Nephron (organoid): ENCODE data around the gene COQ2.

Experiments
- H3K27ac Mint-ChIP-seq, 3 experiments: 2 replicates each; pipeline ENCODE4 v1.8.0; 2020; ENCODE audit warnings: mixed read lengths in 3 of 3, mild to moderate bottlenecking in 2 of 3, moderate library complexity in 1 of 3
- H3K27me3 Mint-ChIP-seq: 2 replicates; pipeline ENCODE4 v1.8.0; 2021; ENCODE audit warnings: low read depth, mild to moderate bottlenecking, moderate library complexity, mixed read lengths
- H3K36me3 Mint-ChIP-seq: 2 replicates; pipeline ENCODE4 v1.8.0; 2020; ENCODE audit warnings: low read depth, mixed read lengths
- H3K4me1 Mint-ChIP-seq: 2 replicates; pipeline ENCODE4 v1.8.0; 2020; ENCODE audit warnings: mixed read lengths
- H3K4me3 Mint-ChIP-seq, 3 experiments: 2 replicates each; pipeline ENCODE4 v1.8.0; 2020; ENCODE audit warnings: mild to moderate bottlenecking in 3 of 3, mixed read lengths in 3 of 3, moderate library complexity in 2 of 3
- H3K9me3 Mint-ChIP-seq: 2 replicates; pipeline ENCODE4 v1.8.0; 2020; ENCODE audit warnings: mixed read lengths
- TF ChIP-seq, protein P1 (sequence below), 3 experiments: fragments of 200-600 bp; sonication (generic); IDR thresholded peaks; one replicate each; pipeline ENCODE4 v1.5.0; 2021; ENCODE audit warnings: antibody characterized with exemption in 3 of 3; ENCODE audit not compliant: unreplicated experiment in 3 of 3

COQ2 gene

DNA sequence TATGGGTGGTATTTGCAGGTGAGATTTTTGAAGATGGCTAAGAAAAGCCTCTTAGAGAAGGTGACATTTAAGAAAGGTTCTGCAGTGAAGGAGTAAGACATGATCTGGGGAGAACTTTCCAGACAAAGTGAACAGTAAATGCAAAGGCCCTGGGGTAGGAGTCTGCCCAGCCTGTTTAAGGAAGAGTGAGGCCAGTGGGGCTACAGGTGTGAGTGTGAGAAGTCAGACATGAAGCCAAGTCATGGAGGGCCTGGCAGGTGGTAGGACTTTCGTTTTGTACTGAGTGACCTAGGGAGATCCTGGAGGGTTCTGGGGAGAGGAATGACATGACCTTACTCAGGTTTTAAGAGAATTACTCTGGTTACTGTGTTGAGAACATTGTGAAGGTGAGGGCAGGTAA, 21.5 kb downstream of the COQ2 start:
- Mint-ChIP-seq H3K4me3 (no peak overlapping the region), H3K9me3 (no peaks in the 10 kb centered on the region), H3K4me1 (no peaks in the 10 kb centered on the region), H3K27ac (no peak overlapping the region), H3K36me3 (peaks cover 27% of the 10 kb centered on the region), H3K27me3 (no peaks in the 10 kb centered on the region)
- TF ChIP-seq, protein P1, sequence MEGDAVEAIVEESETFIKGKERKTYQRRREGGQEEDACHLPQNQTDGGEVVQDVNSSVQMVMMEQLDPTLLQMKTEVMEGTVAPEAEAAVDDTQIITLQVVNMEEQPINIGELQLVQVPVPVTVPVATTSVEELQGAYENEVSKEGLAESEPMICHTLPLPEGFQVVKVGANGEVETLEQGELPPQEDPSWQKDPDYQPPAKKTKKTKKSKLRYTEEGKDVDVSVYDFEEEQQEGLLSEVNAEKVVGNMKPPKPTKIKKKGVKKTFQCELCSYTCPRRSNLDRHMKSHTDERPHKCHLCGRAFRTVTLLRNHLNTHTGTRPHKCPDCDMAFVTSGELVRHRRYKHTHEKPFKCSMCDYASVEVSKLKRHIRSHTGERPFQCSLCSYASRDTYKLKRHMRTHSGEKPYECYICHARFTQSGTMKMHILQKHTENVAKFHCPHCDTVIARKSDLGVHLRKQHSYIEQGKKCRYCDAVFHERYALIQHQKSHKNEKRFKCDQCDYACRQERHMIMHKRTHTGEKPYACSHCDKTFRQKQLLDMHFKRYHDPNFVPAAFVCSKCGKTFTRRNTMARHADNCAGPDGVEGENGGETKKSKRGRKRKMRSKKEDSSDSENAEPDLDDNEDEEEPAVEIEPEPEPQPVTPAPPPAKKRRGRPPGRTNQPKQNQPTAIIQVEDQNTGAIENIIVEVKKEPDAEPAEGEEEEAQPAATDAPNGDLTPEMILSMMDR (IDR thresholded peaks at IDR 0.05; ENCODE audit: unreplicated experiment in 3 of 3): no peak

DNA sequence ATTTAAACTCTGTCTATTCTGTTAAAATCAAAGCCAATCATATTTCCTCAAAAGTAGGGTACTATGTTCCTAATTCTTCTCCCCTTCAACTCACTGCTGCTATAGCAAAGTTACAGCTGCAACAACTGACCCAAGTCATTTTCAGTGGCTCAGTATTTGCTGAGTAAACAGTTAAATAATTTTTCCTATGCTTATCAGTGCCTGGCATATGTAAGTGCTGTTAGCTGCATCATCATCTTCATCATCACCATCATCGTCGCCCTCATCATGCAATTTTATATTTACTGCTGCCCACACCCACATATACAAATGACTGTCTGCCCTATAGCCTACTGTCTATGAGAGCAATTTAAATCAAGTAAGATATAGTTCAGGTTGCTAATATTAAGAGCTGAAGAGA, 21.9 kb downstream of the COQ2 start:
- Mint-ChIP-seq H3K4me1 (no peaks in the 10 kb centered on the region), H3K4me3 (no peak overlapping the region), H3K36me3 (peaks cover 25% of the 10 kb centered on the region), H3K27me3 (no peaks in the 10 kb centered on the region), H3K9me3 (no peaks in the 10 kb centered on the region), H3K27ac (no peak overlapping the region)
- TF ChIP-seq, protein P1 (IDR thresholded peaks at IDR 0.05; ENCODE audit: unreplicated experiment in 3 of 3): no peak

DNA sequence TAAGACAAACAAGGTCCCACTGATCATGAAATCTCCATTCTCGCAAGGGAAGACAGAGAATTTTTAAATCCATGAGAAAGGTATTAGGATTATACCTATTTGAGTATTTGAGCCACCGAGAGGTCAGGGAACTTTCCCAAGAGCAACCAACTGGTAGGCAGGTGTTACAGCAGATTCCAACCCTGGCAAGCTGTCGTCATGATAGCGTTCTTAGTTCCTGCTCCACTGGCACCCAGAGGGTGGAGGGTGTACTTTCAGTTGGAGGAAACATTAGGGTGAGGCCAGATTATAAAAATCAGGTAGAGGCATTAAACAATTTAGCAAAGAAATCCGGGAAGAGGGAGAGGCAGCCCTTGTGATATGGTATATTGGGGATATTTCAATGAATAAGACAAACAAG, 23.3 kb downstream of the COQ2 start:
- H3K4me3 Mint-ChIP-seq: no peak overlapping the region

DNA sequence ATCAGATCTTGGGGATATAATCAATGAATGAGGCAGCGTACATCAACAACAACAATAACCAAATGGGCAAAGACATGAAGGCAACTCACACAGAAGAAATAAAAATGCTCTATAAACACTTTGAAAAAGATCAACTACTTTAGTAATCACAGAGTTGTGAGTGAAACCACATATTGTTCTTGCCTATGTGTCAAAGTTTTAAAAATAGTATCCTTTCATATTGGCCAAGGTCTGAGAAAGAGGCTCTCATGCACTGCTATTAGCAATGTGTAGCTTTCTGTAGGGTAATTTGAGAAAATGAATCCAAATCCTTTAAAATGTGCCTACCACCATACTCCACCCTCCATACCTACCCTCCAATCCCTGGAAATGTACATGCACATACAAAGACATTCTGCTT, 25.0 kb downstream of the COQ2 start:
- no peaks in the 10 kb centered on the region for H3K9me3 Mint-ChIP-seq
- H3K4me3 Mint-ChIP-seq: no peak overlapping the region
- no peaks in the 10 kb centered on the region for H3K27me3 Mint-ChIP-seq
- no peak overlapping the region for H3K27ac Mint-ChIP-seq
- H3K4me1 Mint-ChIP-seq: no peaks in the 10 kb centered on the region
- TF ChIP-seq, protein P1 (IDR thresholded peaks at IDR 0.05; ENCODE audit: unreplicated experiment in 3 of 3): no peak
- H3K36me3 Mint-ChIP-seq: peaks cover 17% of the 10 kb centered on the region

More for the DNA sequence above, 23.3 kb downstream of the COQ2 start:
- Mint-ChIP-seq H3K9me3 (no peaks in the 10 kb centered on the region), H3K36me3 (peaks cover 28% of the 10 kb centered on the region), H3K27ac (no peak overlapping the region), H3K4me1 (no peaks in the 10 kb centered on the region), H3K27me3 (no peaks in the 10 kb centered on the region)
- TF ChIP-seq, protein P1 (IDR thresholded peaks at IDR 0.05; ENCODE audit: unreplicated experiment in 3 of 3): no peak

DNA sequence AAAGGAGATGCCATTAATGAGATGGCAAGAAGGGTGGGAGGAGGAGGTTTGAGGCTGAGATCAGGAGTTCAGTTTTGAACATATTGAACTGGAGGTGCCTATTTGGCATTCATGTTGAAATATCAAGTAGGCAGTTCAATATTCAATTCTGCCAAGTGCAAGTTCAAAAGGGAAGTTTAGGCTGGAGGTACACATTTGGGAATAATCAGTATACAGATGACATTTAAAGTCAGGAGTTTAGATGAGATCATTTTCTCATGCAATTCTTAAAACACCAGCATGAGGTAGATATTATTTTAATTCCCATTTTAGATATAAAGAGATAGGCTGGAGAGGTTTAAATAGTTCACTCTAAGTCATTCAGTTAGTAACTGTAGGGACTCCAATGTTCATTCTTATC, 26.1 kb downstream of the COQ2 start:
- Mint-ChIP-seq H3K9me3 (no peaks in the 10 kb centered on the region), H3K36me3 (peaks cover 17% of the 10 kb centered on the region), H3K27ac (no peak overlapping the region), H3K27me3 (no peaks in the 10 kb centered on the region), H3K4me1 (no peaks in the 10 kb centered on the region), H3K4me3 (no peak overlapping the region)
- TF ChIP-seq, protein P1 (IDR thresholded peaks at IDR 0.05; ENCODE audit: unreplicated experiment in 3 of 3): no peak

DNA sequence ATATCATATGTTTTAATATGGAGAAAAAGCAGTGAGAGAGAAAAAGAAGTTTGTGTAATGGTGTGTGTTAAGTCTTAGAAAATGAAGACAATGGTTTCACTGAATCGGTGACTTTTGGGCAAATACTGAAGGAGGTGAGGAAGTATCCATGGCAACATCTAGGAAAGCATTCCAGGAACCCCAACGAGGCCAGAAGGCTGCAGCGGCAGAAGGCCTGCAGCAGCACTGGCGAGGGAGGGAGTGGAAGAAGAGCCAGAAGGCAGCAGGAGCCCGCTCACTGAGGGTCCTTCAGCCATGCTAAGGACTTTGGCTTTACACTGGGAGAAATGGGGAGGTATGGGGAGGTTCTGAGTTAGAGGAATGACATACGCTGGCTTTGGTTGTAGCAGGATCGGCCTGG, 26.8 kb downstream of the COQ2 start:
- Mint-ChIP-seq H3K9me3 (no peaks in the 10 kb centered on the region), H3K36me3 (peaks cover 11% of the 10 kb centered on the region), H3K4me3 (no peak overlapping the region), H3K27ac (no peak overlapping the region), H3K27me3 (no peaks in the 10 kb centered on the region), H3K4me1 (no peaks in the 10 kb centered on the region)
- TF ChIP-seq, protein P1 (IDR thresholded peaks at IDR 0.05; ENCODE audit: unreplicated experiment in 3 of 3): no peak
